Eye (tissue), 1 donor: ENCODE data around the gene KRTAP5-8.
A peak's percentile ranks its signal among the peaks of the same experiment; 100 is the strongest.
"Not testable (repeated sequence)": the region's sequence is repeated elsewhere in the genome, so short reads cannot be mapped to it uniquely, and the experiment has no call there.

Experiments
- DNase-seq: peaks from one replicate; pipeline ENCODE4 v3.0.0-alpha.2; 2015

Gene KRTAP5-8, protein sequence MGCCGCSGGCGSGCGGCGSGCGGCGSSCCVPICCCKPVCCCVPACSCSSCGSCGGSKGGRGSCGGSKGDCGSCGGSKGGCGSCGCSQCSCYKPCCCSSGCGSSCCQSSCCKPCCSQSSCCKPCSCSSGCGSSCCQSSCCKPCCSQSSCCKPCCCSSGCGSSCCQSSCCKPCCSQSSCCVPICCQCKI

DNA sequence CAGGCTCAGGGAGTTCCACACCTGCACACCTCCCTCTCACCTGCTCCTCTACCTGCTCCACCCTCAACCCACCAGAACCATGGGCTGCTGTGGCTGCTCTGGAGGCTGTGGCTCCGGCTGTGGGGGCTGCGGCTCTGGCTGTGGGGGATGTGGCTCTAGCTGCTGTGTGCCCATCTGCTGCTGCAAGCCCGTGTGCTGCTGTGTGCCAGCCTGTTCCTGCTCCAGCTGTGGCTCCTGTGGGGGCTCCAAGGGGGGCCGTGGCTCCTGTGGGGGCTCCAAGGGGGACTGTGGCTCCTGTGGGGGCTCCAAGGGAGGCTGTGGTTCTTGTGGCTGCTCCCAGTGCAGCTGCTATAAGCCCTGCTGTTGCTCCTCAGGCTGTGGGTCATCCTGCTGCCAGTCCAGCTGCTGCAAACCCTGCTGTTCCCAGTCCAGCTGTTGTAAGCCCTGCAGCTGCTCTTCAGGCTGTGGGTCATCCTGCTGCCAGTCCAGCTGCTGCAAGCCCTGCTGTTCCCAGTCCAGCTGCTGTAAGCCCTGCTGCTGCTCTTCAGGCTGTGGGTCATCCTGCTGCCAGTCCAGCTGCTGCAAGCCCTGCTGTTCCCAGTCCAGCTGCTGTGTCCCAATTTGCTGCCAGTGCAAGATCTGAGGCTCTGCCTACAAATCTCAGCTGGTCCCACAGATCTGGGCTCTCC lies at the start of gene KRTAP5-8:
Gene KRTAP5-8, plus strand, starts transcription at position 49 of the 689 bp plus-strand sequence. Its CDS starts 31 bp downstream, at position 80.
- DNase-seq: not testable (repeated sequence)

- DNase-seq: peak; percentile 30
Observed at GRCh38 chr11:71488681-71489270, 49.0 kb upstream of the KRTAP5-8 start.

DNA sequence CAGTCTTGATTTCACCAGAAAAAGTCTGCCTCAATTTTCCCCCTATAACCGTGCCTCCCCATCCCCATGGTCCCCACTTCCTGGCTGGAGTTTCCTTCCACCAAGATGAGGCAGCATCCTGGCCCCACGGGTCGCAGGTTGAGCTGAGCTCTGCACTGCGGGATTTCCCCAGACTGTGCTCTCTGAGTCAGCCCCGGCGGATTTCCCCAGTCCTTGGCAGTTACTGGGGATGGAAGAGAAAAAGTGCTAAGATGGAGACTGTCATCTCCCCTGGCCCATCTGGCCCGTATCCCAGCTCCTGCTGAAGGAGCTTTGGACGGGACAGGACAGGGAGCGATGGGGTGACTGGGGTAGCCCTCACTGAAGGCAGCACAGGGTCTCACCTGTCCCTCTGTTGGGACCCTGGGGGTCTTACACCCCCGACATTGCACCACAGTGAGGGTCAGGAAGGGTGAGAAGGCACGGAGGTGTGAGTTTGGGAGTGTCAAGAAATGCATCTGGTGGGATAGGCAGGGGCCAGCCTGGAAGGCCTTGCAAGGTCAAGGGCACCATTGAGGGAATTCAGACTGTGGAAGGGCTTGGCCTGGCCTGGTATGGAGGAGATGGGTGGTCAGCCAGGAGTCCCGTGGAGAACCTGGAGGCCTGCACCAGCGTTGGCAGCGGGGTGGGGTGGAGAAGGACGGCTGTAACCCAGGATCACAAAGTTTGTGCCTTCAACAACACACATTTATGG lies 48.3 kb upstream of the KRTAP5-8 start:
- no peak for DNase-seq

- no peak for DNase-seq
Observed at GRCh38 chr11:71490044-71490730, 47.6 kb upstream of the KRTAP5-8 start.

DNA sequence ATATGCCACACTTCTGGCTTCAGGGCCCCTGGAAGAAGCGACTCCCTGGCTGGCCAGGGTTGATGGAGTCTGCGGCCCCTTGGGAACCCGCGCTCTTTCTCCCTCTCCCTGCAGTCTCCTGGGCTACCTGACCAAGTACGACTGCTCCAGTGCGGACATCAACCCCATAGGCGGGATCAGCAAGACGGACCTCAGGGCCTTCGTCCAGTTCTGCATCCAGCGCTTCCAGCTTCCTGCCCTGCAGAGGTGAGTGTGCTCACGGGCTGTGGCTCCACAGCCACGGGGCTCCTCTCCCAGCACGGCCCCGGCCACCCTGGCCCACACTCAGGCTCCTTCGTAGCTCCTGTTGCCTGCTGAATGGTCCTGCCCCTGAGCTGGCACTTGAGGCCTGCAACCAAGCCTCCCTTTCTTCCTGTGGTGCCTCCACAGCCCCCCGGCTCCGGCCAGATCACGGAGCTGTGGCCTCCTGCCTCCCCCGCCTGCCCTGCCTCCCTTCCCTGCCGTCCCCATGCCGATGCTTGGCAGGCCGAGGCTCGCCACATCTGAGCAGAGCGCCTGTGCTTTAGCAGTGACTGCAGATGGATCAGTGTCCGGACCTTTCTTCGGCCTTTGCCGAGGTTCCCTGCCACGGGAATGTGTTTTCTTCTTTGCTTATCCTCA lies 47.0 kb upstream of the KRTAP5-8 start:
- DNase-seq: no peak

DNA sequence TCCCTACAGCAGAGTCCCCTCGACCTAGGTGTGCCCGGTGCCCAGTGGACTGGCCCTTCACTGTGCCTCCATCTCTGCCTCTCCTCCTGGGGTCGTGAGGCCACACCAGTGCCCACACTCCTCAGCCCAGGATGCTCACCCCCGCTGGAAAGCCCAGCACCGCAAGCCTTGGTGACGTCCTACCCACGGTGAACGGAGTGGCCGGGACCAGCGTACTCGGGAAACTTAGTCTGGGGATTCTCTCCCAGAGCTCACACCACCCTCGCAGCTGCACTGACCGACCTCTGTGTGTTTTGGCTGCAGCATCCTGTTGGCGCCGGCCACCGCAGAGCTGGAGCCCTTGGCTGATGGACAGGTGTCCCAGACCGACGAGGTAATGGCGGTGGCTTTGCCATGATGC lies 46.3 kb upstream of the KRTAP5-8 start:
- DNase-seq: no peak

DNA sequence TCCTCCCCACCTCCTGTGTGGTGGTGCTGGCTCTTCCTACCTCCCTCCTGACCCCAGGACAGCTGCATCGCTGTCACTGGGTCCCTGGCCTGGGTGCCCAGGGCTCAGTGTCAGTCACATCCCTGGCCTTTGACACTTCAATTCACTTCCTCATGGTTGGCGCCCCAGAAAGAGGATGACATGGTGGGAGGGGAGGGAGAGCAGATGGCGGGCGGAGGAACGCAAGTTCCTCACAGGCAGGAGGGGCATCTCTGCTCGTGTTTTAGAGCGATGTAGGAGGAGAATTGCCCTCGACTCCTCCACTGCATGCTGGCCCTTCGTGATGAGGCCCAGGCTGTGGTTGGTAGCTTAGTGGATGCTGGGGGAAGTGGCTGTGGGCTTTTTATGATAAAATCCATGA lies 45.9 kb upstream of the KRTAP5-8 start:
- DNase-seq: no peak

- DNase-seq: no peak
Observed at GRCh38 chr11:71495286-71496230, 42.3 kb upstream of the KRTAP5-8 start.

DNA sequence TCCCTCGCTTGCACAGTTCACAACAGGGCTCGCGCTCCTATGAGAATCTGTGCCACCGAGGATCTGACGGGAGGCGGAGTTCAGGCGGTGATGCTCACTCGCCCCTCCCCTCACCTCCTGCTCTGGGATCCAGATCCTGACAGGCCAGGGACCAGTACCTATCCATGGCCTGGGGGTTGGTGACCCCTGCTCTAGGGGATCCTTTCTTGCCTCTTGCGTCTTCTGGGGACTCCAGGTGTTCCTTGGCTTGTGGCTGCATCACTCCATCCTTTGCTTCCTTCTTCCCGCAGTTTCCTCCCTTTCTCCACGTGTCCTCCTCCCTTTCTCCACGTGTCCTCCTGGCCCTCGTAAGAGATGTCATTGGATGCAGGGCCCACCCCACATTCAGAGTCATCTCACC lies 41.4 kb upstream of the KRTAP5-8 start:
- no peak for DNase-seq

DNA sequence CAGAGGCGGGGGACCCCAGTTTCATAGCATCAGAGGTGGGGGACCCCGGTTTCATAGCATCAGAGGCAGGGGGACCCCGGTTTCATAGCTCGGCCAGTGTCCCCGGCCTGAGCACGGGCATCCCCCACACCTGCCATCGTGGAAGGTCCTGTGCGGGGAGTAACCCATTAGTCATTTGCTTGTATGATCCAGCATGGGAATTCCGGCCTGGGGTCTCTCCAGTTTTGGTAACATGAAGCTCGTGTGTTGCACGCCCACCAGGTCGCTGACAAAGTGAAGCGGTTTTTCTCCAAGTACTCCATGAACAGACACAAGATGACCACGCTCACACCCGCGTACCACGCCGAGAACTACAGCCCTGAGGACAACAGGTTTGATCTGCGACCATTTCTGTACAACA lies 39.7 kb upstream of the KRTAP5-8 start:
- no peak for DNase-seq

- DNase-seq: no peak
Observed at GRCh38 chr11:71499125-71499524, 38.7 kb upstream of the KRTAP5-8 start.

DNA sequence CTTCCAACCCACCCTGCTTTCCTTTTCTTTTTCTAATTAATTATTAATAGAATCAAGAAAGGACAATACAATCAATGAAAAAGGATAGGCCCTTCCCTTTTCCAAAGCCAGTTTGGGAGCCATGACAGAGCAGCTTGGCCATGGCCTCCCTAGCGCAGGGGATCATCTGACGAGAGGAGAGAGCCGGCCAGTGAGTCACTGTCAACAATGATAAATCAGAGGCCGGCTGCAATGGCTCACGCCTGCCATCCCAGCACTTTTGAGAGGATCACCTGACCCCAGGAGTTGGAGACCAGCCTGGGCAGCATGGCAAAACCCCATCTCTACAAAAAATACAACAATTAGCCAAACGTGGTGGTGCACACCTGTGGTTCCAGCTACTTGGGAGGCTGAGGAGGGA lies 38.3 kb upstream of the KRTAP5-8 start:
- no peak for DNase-seq

DNA sequence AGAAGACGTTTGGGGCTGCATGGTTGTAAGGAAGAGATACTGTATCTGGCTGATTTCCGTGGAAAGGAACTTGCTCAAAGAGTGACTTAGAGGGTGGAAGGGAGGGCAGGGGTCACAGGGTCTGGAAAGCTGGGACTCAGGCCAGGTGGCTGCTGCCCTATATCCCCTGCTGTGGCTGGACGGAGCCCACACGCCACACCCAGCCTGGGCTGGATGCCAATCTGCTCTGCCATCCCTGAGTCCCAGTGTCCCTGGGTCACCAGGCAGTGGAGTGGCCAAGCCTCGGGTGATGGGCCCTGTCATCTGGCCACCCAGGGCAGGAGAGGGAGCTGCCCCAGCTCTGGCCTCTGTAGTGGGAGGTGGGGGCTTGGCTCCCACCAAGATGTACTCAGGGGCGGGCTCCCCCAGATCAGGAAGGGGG lies 37.2 kb upstream of the KRTAP5-8 start:
- DNase-seq: no peak

- DNase-seq: no peak
Observed at GRCh38 chr11:71501071-71501985, 36.5 kb upstream of the KRTAP5-8 start.

- DNase-seq: no peak
Observed at GRCh38 chr11:71502026-71502425, 35.8 kb upstream of the KRTAP5-8 start.

DNA sequence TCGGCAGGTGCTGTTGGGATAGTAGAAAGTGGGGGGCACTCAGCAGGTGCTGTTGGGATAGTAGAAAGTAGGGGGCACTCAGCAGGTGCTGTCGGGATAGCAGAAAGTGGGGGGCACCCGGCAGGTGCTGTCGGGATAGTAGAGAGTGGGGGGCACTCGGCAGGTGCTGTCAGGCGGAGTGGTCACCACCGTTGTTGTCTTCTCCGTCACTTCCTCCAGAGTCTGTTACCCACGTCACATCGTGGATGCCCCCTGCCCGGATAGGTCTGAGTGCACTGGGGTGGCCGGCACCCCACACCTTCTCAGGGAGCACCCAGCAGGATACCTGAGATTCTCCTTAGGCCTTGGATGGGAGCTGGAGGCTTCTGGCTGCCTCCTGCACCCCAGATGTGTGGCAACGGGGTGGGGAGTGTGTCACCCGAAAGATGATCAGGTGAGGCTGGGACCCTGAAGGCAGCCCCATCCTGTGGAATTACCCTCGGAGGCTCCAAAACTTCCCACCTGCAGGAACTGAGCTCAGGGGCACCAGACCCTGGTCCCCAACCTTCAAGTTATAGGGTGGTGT lies 34.9 kb upstream of the KRTAP5-8 start:
- DNase-seq: no peak

DNA sequence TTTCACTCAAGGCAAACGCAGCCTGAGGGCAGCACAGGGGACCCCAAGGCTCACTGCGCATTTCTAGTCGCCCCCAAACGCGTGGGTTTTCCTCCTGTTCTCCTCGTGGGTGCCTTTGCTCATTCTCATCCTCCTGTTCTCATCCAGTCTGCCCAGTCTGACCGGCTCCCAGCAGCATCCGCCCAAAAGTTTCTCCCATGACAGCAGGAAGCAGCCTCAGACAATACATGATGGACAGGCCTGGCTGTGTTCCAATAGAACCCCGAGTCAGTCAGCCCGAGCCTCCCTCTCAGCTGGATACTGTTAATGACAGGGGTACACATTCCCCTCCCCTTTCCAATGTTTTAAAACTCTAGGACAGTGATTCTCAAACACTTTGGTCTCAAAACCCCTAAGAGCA lies 33.3 kb upstream of the KRTAP5-8 start:
- peak; percentile 28 for DNase-seq

GRCh38 chr11:71505001-71505400 lies 32.8 kb upstream of the KRTAP5-8 start:
- no peak for DNase-seq

GRCh38 chr11:71505781-71506180 lies 32.0 kb upstream of the KRTAP5-8 start:
- no peak for DNase-seq

GRCh38 chr11:71507102-71507501 lies 30.7 kb upstream of the KRTAP5-8 start:
- DNase-seq: no peak
